Measurements from ENCODE around the gene VPS13D. TPM values are rescaled to one million over a fixed set of nuclear protein-coding genes. Genes with fewer than 3 reads are reported as not detected.

Gene VPS13D
- total RNA-seq, 1 experiment from 2014 or later, result 36.5 TPM

GRCh38 chr1:12490532-12491142 is 260.8 kb downstream of the VPS13D start:
- no peak for TF ChIP-seq CTCF (IDR thresholded peaks at IDR 0.05; ENCODE audit: unreplicated experiment)
- H3K27me3 Mint-ChIP-seq (ENCODE audit: insufficient read depth, unreplicated experiment), result no peaks in the 10 kb centered on the region
- no TSS peak for BruUV-seq (replicated peaks)
- H3K4me1 Mint-ChIP-seq (ENCODE audit: insufficient read depth, unreplicated experiment), result no peaks in the 10 kb centered on the region
- H3K36me3 Mint-ChIP-seq (ENCODE audit: insufficient read depth, unreplicated experiment), result peaks cover 6% of the 10 kb centered on the region
- no peak overlapping the region for H3K4me3 Mint-ChIP-seq (ENCODE audit: unreplicated experiment)
- no peak overlapping the region for H3K27ac Mint-ChIP-seq (ENCODE audit: low read depth, unreplicated experiment)
- intact Hi-C loops (cut with micrococcal nuclease), result no loop called here
- DNase-seq (ENCODE audit: unreplicated experiment), result no peak
- POLR2A ChIA-PET, result interaction anchor here (0.9 to 1.1 kb wide), 2 partner anchors 13 to 31 kb away, joined by 3 to 5 read pairs; no protein-coding TSS in a partner anchor
- H3K9me3 Mint-ChIP-seq (ENCODE audit: unreplicated experiment), result no peaks in the 10 kb centered on the region
- CTCF ChIA-PET, result interaction anchor here (0.6 to 1.1 kb wide), 4 partner anchors 10 to 128 kb away, joined by 3 to 7 read pairs (median 3); partner anchors contain the start of gene DHRS3

GRCh38 chr1:12491656-12492055 is 261.8 kb downstream of the VPS13D start:
- POLR2A ChIA-PET, result interaction anchor here (0.6 kb wide), 1 partner anchor 9 kb away, joined by 3 read pairs; no protein-coding TSS in a partner anchor
- Mint-ChIP-seq H3K36me3 (ENCODE audit: insufficient read depth, unreplicated experiment) (peaks cover 6% of the 10 kb centered on the region), H3K27ac (ENCODE audit: low read depth, unreplicated experiment) (no peak overlapping the region), H3K4me3 (ENCODE audit: unreplicated experiment) (no peak overlapping the region), H3K27me3 (ENCODE audit: insufficient read depth, unreplicated experiment) (no peaks in the 10 kb centered on the region), H3K9me3 (ENCODE audit: unreplicated experiment) (no peaks in the 10 kb centered on the region), H3K4me1 (ENCODE audit: insufficient read depth, unreplicated experiment) (no peaks in the 10 kb centered on the region)
- no peak for DNase-seq (ENCODE audit: unreplicated experiment)
- CTCF ChIA-PET, result interaction anchor here (0.6 to 0.9 kb wide), 2 partner anchors 9 to 22 kb away, joined by 3 to 4 read pairs; no protein-coding TSS in a partner anchor
- intact Hi-C loops (cut with micrococcal nuclease), result no loop called here
- no peak for TF ChIP-seq CTCF (IDR thresholded peaks at IDR 0.05; ENCODE audit: unreplicated experiment)
- no TSS peak for BruUV-seq (replicated peaks)

GRCh38 chr1:12495725-12496124 is 265.9 kb downstream of the VPS13D start:
- intact Hi-C loops (cut with micrococcal nuclease), result no loop called here
- no peak for DNase-seq (ENCODE audit: unreplicated experiment)
- no TSS peak for BruUV-seq (replicated peaks)
- no peaks in the 10 kb centered on the region for H3K4me1 Mint-ChIP-seq (ENCODE audit: insufficient read depth, unreplicated experiment)
- no peak overlapping the region for H3K4me3 Mint-ChIP-seq (ENCODE audit: unreplicated experiment)
- H3K27me3 Mint-ChIP-seq (ENCODE audit: insufficient read depth, unreplicated experiment), result no peaks in the 10 kb centered on the region
- TF ChIP-seq CTCF (IDR thresholded peaks at IDR 0.05; ENCODE audit: unreplicated experiment), result no peak
- ChIA-PET CTCF (interaction anchor here (0.8 kb wide), 1 partner anchor 163 kb away, joined by 3 read pairs; no protein-coding TSS in a partner anchor), POLR2A (interaction anchor here (0.6 kb wide), 1 partner anchor 14 kb away, joined by 3 read pairs; no protein-coding TSS in a partner anchor)
- no peak overlapping the region for H3K27ac Mint-ChIP-seq (ENCODE audit: low read depth, unreplicated experiment)
- H3K9me3 Mint-ChIP-seq (ENCODE audit: unreplicated experiment), result no peaks in the 10 kb centered on the region
- H3K36me3 Mint-ChIP-seq (ENCODE audit: insufficient read depth, unreplicated experiment), result peaks cover 6% of the 10 kb centered on the region

- Mint-ChIP-seq H3K27ac (ENCODE audit: low read depth, unreplicated experiment) (no peak overlapping the region), H3K9me3 (ENCODE audit: unreplicated experiment) (no peaks in the 10 kb centered on the region), H3K36me3 (ENCODE audit: insufficient read depth, unreplicated experiment) (peaks cover 6% of the 10 kb centered on the region), H3K27me3 (ENCODE audit: insufficient read depth, unreplicated experiment) (no peaks in the 10 kb centered on the region), H3K4me1 (ENCODE audit: insufficient read depth, unreplicated experiment) (peaks cover under 1% of the 10 kb centered on the region), H3K4me3 (ENCODE audit: unreplicated experiment) (no peak overlapping the region)
- DNase-seq (ENCODE audit: unreplicated experiment), result no peak
- intact Hi-C loops (cut with micrococcal nuclease), result no loop called here
- CTCF ChIA-PET, result interaction anchor here (0.8 kb wide), 1 partner anchor 163 kb away, joined by 3 read pairs; no protein-coding TSS in a partner anchor
- BruUV-seq (replicated peaks), result no TSS peak
- TF ChIP-seq CTCF (IDR thresholded peaks at IDR 0.05; ENCODE audit: unreplicated experiment), result no peak
- POLR2A ChIA-PET, result no interaction called here
These were observed 266.5 kb downstream of the VPS13D start for GRCh38 chr1:12496154-12496961.

Data from MCF 10A (cell line).